Stromal cell of bone marrow (primary cell): ENCODE measurements around the gene EXOC4.

Source experiments
- DNase-seq: peaks from one replicate; pipeline ENCODE4 v3.0.0-alpha.2; 2012; ENCODE audit warnings: low read depth

EXOC4 gene

DNA sequence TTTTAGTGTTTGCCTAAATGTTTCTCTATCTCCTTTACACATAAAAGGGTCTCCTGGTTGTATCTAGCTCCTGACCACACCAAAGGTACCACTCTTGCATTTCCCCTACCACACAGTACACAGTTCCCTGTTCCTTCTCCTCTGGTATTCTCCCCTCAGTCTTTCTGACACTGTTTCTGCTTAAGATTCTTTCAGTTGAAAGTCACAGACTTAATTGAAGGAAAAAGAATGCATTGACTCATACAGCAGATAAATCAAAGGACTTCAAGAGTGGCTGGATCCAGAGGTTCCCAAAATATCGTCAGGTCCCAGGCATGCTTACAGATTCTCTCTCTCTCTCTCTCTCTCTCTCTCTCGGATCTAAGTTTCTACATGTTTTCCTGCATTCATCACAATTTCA lies 688.6 kb downstream of the EXOC4 start:
- peak; percentile 9 for DNase-seq

DNA sequence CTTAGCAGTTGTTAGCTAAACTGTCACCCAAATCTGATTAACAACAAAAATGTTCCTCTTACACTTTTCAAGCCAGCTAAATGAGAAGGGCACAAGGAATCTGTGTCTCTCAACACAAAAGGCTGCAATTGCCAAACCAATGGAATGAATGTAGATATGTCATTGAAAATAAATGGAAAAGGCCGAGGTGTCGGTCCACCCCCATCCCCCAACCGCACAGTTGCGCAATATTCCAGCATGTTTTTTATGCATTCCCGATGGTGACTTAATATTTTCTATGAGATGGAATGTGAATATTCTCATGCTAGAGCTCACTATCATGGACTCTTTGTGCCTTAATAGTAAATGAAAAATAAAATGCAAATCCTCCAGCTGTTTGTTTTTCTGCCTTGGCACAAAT lies 692.6 kb downstream of the EXOC4 start:
- no peak for DNase-seq

DNA sequence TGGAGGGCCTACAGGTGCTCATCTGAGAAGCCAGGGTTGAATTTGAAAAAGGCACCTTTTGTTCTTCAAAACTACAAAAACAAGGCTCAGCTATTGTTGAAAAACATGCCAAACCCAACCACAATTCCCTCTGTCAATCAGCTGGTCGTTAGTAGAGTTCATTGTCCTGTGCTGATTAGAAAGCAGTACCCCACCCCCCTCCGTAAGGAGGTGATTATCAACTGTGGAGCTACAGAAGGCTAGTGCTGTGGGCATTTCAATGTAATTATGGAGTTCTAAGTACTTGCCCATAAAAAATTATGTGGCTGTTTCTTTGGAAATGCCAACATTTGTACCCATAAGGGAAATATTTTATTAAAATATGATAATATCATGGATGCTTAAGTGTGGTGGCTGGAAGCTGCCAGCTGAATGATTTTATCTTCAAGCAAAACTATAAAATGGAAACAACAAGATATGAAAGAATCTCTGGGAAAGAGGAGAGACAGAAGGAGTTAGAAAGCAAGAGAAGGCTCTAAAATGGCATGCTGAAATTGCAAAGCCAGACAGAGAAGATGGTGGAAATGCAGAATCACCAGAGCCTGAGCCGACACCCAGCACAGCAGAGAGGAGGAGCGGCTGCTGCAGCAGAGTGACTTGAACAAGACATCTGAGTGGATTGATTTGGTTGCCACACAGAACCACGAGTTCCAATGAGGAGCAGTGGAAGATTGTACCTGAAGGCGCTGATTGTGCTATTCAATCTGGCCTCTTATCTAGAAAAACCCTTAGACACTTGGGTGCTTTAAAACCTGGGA lies 694.8 kb downstream of the EXOC4 start:
- DNase-seq: no peak

GRCh38 chr7:133948588-133948987 lies 695.7 kb downstream of the EXOC4 start:
- DNase-seq: no peak

GRCh38 chr7:133950855-133951254 lies 698.0 kb downstream of the EXOC4 start:
- no peak for DNase-seq

GRCh38 chr7:133955208-133955607 lies 702.3 kb downstream of the EXOC4 start:
- DNase-seq: no peak

DNA sequence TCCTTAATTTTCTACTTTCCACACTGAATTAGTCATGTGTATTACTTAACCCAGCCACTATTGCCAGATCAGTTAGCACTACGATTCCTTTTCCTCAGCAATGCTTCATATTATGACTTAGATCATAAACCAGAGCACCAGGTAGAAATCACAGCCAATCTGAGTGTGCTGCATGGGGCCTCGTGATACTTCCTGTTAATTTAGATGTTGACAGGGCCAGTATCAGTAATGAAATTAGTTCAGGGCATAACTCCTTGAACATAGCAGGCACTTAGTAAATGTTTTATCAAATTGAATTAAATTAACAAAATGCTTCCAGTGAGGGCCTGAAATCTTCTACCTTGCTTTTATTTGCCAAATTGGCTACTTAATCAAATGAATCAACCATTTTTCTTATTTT lies 705.0 kb downstream of the EXOC4 start:
- no peak for DNase-seq

- DNase-seq: no peak
Measured at GRCh38 chr7:133958822-133959221, 705.9 kb downstream of the EXOC4 start.

DNA sequence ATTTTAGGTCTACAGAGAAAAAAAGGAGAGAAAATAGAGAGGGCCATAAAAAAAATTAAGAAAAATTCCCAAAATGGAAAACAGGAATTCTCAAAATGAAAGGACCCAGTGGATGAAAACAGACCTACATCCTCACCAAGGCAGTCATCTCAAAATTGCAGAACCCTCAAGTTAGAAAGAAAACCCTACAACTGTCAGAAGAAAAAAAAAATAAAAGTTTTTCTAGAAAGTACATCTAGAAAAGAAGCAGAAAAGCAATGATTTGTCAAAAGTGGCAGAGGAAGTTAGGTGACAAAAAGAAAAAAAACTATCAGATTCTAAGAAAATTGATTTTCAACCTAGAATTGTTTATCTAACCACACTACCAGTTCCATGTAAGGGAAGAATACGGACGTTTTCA lies 706.6 kb downstream of the EXOC4 start:
- no peak for DNase-seq

DNA sequence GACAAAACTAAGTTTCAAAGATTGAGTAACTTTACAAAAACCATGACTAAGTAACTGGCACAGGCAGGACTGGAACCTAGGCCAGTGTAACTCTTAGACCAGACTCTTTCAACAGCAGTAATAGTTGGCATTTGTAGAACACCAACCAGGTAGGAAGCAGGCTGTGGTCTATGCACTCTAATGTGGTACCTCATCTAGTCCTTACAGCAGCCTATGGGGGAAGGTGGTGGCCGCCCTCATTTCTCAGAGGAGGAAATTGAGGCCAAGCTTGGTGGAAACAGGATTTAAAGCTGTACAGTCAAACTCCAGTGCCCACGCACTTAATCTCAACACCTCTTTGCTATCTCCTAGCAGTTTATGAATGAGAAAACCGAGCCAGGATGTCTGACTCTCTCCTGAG lies 708.8 kb downstream of the EXOC4 start:
- no peak for DNase-seq

DNA sequence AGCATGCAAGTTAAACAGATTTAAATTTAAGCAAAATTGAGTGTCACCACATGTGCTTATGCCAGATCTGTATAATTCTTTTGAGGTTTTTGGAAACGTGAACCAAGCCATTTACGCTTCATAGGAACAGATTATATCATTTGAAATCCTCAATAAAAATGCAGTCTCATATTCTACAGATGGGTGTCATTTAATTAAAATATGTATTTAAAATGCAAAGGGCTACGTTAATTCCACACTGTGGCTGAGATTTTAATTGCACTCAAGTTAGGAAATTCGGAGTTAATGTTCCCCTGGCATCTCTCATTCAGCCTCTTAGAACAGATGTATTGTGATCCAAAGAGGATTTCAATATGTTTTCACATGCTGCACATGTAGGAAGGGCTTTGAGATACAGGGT lies 709.8 kb downstream of the EXOC4 start:
- no peak for DNase-seq

GRCh38 chr7:133963629-133964028 lies 710.8 kb downstream of the EXOC4 start:
- DNase-seq: no peak

DNA sequence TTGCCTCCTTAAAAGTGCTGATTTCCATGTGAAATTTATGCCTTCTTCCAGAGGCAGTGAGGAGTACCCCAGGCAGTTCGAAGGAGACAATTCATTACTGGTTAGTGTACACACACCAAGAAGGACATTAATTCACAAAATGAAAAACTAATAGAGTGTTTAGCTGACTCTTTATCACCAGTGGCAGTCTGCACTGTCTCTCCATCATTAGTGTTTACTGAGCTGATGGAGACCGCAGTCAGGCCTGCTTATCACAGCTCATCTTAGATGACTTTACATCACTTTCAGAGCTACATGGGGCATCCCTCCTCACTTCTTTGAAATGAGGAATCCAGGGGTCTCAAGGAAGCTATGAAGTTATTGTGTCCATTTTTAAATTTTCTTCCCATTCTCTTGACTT lies 718.7 kb downstream of the EXOC4 start:
- DNase-seq: no peak

DNA sequence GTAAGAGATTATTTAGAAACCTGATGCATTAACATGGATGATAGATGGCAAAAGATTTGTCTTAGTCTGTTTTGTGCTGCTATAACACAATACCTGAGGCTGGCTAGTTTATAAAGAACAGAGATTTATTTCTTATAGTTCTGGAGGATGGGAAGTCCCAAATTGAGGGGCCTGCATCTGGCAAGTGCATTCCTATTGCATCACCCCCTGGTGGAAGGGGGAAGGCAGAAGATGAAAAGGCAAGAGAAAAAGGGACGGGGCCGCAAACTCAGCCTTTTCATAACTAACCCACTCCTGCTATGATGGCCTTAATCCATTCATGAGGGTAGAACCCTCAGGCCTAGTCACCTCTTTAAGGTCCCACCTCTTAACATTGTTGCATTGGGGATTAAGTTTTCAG lies 720.8 kb downstream of the EXOC4 start:
- DNase-seq: no peak

- no peak for DNase-seq
Measured at GRCh38 chr7:133975130-133975529, 722.3 kb downstream of the EXOC4 start.

- no peak for DNase-seq
Measured at GRCh38 chr7:133976140-133976539, 723.3 kb downstream of the EXOC4 start.

- no peak for DNase-seq
Measured at GRCh38 chr7:133977409-133978274, 724.8 kb downstream of the EXOC4 start.

DNA sequence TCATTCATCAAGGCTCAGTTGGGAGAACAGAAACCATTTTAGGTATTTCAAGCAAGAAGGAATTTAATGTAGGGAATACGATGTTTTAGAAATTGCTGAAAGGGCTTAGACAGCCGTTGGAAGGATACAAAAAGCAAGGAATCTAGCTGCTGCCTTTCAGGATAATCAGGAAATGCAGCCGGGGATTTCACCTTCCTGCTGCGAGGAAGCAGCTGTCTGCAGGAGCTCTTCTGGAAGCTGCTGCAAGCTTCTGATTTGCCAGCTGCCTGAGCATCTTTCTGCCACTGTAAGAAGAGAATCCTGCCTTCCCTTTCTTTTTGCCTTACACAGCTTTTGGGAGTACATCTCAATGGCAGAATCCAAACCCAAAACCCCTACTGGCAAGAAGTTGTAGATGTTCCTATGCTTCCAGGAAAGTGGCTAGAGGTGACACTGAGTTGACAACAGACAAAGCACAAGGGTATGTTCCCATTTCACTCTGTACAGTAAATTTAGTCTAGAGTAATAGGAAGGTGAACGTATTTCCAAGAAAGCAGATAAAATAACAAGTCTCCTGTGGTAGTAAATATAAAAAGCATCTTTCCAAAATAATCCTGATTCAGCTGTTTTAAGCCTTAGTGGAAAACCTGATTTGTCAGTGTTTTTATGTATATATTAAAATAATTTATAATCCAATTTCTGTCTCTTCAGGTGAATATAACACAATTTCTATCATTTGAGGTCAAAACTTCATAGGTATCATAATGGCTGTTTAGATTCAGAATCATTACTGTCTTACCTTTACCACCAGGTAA lies 725.8 kb downstream of the EXOC4 start:
- no peak for DNase-seq

DNA sequence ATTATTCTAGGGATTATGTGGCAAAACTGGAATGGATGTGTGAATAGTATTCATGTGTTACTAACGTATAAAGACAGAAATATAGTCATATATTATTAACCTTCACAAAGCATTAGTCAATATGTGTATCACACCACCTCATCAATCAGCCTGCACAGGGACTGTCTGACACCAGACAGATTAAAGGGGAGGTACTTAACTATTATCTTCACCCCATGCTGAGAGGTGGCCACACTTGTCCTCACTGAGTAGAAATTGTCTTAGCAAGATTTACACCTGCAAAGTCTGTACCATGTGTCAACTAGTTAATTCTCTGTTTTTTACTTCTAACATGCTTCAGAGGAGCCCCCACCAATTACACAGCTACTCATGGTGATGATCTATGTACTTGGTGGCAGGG lies 727.9 kb downstream of the EXOC4 start:
- DNase-seq: no peak

DNA sequence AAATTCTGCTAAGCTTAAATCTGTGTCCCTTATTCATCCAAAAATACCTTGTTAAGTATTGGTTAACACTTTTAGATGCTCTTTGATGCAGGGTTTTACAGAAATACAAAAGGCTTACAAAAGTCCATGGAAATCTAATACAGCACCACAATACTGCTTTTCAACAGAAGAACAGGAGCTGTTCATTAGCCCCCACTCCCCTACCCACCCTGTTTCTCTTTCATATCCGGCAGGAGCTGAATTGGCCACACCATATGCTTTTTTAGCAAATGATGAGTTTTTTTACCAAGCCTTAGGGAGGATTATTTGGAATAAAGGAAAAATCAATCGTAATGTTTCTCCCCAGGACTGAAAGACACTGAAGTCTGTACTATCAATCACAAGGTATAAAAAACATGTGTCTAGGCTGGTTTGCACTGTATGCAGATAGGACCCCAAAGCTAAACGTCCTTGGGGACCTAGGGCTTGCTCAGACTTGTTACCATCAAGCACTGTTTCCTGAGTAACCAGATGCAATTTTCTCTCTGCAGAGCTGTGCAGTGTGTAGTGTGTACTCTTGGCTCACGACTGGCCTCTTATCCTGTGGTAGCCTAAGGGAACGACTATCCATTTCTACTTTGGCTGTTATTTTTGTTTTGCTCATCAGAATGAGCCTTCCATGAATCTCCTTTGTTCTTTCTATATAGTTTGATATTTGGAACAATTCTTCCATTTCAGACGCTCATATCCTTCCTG lies 731.0 kb downstream of the EXOC4 start:
- no peak for DNase-seq

- no peak for DNase-seq
Measured at GRCh38 chr7:133985300-133985699, 732.4 kb downstream of the EXOC4 start.

DNA sequence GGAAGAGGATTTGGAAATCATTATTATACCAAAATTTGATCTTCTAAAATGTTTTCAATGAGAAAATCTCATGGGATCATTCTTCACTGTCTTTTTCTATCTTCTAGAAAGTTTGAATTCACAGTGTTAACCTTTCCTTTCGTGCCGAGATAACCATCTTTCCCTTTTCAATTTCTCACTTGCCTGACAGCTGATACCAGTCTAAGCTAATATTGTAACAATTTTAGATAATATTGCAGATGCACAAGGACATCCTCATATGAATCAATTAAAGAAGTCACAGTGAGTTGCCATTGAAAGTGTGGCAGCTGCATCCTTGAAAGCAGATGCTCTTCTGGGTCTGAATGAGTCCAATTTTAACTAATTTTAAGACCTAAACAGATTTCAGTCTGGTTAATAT lies 734.7 kb downstream of the EXOC4 start:
- no peak for DNase-seq
